Measurements from ENCODE around the gene SLC35E4.

- no peak for TF ChIP-seq EZH2 (IDR thresholded peaks at IDR 0.05; ENCODE audit: borderline replicate concordance, low read length)
- no peak for TF ChIP-seq CTCF (IDR thresholded peaks at IDR 0.05; ENCODE audit: low read length)
Measured at GRCh38 chr22:30665786-30666185, 30.2 kb downstream of the SLC35E4 start.
